ENCODE measurements around the gene NEURL1B. TPM values are rescaled to one million over a fixed set of nuclear protein-coding genes. Genes with fewer than 3 reads are reported as not detected.
"Not testable (repeated sequence)": the region's sequence is repeated elsewhere in the genome, so short reads cannot be mapped to it uniquely, and the experiment has no call there.

Gene NEURL1B
- total and polyA plus RNA-seq, 2 experiments from 2014 or later, result 0.13 to 1.8 TPM

GRCh38 chr5:172647352-172648012 is 6.4 kb downstream of the NEURL1B start:
- DNase-seq, result no peak
- H3K9ac ChIP-seq, result no peak overlapping the region
- H3K36me3 ChIP-seq (ENCODE audit: low read depth), result no peaks in the 10 kb centered on the region
- no peak overlapping the region for H3K4me3 ChIP-seq
- no peak overlapping the region for H3K4me2 ChIP-seq (ENCODE audit: unreplicated experiment)
- 0 out of 2 replicates have a peak, but pooled peaks cover under 1% of the 10 kb centered on the region for H3F3A ChIP-seq (ENCODE audit: insufficient read depth)
- no peaks in the 10 kb centered on the region for H3K27me3 ChIP-seq (replicated peaks; ENCODE audit: insufficient read depth)
- no peak overlapping the region for H3K27ac ChIP-seq
- H2AFZ ChIP-seq, result no peak overlapping the region
- H3K9me3 ChIP-seq (ENCODE audit: low read depth), result no peaks in the 10 kb centered on the region
- H3K9me2 ChIP-seq (ENCODE audit: insufficient read depth), result no peaks in the 10 kb centered on the region
- H3K79me2 ChIP-seq (ENCODE audit: insufficient read depth), result no peaks in the 10 kb centered on the region
- no peaks in the 10 kb centered on the region for H4K20me1 ChIP-seq (ENCODE audit: insufficient read depth)
- no peaks in the 10 kb centered on the region for H3K4me1 ChIP-seq (ENCODE audit: insufficient read depth)
- WGBS, 2 experiments (ENCODE audit: low coverage in 1 of 2, low lambda C conversion rate in 2 of 2, missing lambda C conversion rate in 2 of 2), result 73 to 82% methylated on average over 11 of the region's 11 CpGs
- no peak for TF ChIP-seq EZH2 (IDR thresholded peaks at IDR 0.05; ENCODE audit: insufficient read depth, poor library complexity, severe bottlenecking)
- TF ChIP-seq EZH2phosphoT487 (IDR thresholded peaks at IDR 0.05; ENCODE audit: insufficient read depth, low read depth), result no peak
- in situ Hi-C loops (cut with MboI), result no loop called here

GRCh38 chr5:172648013-172648381 is 6.9 kb downstream of the NEURL1B start:
- TF ChIP-seq EZH2 (IDR thresholded peaks at IDR 0.05; ENCODE audit: insufficient read depth, poor library complexity, severe bottlenecking), result no peak
- no peak for TF ChIP-seq EZH2phosphoT487 (IDR thresholded peaks at IDR 0.05; ENCODE audit: insufficient read depth, low read depth)
- WGBS, 2 experiments (ENCODE audit: low coverage in 1 of 2, low lambda C conversion rate in 2 of 2, missing lambda C conversion rate in 2 of 2), result 93 to 98% methylated on average over 7 of the region's 7 CpGs
- Histone ChIP-seq H3K36me3 (ENCODE audit: low read depth) (no peaks in the 10 kb centered on the region), H3K4me2 (ENCODE audit: unreplicated experiment) (no peak overlapping the region), H3K79me2 (ENCODE audit: insufficient read depth) (no peaks in the 10 kb centered on the region), H3K4me3 (no peak overlapping the region), H3K27ac (no peak overlapping the region), H2AFZ (no peak overlapping the region), H4K20me1 (ENCODE audit: insufficient read depth) (no peaks in the 10 kb centered on the region), H3K4me1 (ENCODE audit: insufficient read depth) (no peaks in the 10 kb centered on the region), H3K9ac (no peak overlapping the region), H3K9me3 (ENCODE audit: low read depth) (no peaks in the 10 kb centered on the region), H3F3A (ENCODE audit: insufficient read depth) (no peaks in the 10 kb centered on the region), H3K27me3 (replicated peaks; ENCODE audit: insufficient read depth) (no peaks in the 10 kb centered on the region), H3K9me2 (ENCODE audit: insufficient read depth) (no peaks in the 10 kb centered on the region)
- DNase-seq, result no peak
- in situ Hi-C loops (cut with MboI), result no loop called here

GRCh38 chr5:172648755-172649154 is 7.7 kb downstream of the NEURL1B start:
- Histone ChIP-seq H3K9ac (no peak overlapping the region), H3K9me3 (ENCODE audit: low read depth) (no peaks in the 10 kb centered on the region), H2AFZ (no peak overlapping the region), H3F3A (ENCODE audit: insufficient read depth) (no peaks in the 10 kb centered on the region), H4K20me1 (ENCODE audit: insufficient read depth) (no peaks in the 10 kb centered on the region), H3K27me3 (replicated peaks; ENCODE audit: insufficient read depth) (no peaks in the 10 kb centered on the region), H3K9me2 (ENCODE audit: insufficient read depth) (no peaks in the 10 kb centered on the region), H3K4me1 (ENCODE audit: insufficient read depth) (no peaks in the 10 kb centered on the region), H3K79me2 (ENCODE audit: insufficient read depth) (no peaks in the 10 kb centered on the region), H3K27ac (no peak overlapping the region), H3K4me2 (ENCODE audit: unreplicated experiment) (no peak overlapping the region), H3K4me3 (no peak overlapping the region), H3K36me3 (ENCODE audit: low read depth) (no peaks in the 10 kb centered on the region)
- TF ChIP-seq EZH2phosphoT487 (IDR thresholded peaks at IDR 0.05; ENCODE audit: insufficient read depth, low read depth) (no peak), EZH2 (IDR thresholded peaks at IDR 0.05; ENCODE audit: insufficient read depth, poor library complexity, severe bottlenecking) (no peak)
- WGBS, 2 experiments (ENCODE audit: low coverage in 1 of 2, low lambda C conversion rate in 2 of 2, missing lambda C conversion rate in 2 of 2), result 93 to 98% methylated on average over 3 of the region's 3 CpGs
- in situ Hi-C loops (cut with MboI), result no loop called here
- DNase-seq, result no peak

GRCh38 chr5:172656496-172656895 is 15.4 kb downstream of the NEURL1B start:
- H3K4me2 ChIP-seq (ENCODE audit: unreplicated experiment); H3K27me3 ChIP-seq (replicated peaks; ENCODE audit: insufficient read depth); H3K9ac ChIP-seq; H3K36me3 ChIP-seq (ENCODE audit: low read depth); H3K9me3 ChIP-seq (ENCODE audit: low read depth); H2AFZ ChIP-seq; in situ Hi-C loops (cut with MboI); H3K4me3 ChIP-seq; H3F3A ChIP-seq (ENCODE audit: insufficient read depth); H3K9me2 ChIP-seq (ENCODE audit: insufficient read depth); H3K27ac ChIP-seq; H3K79me2 ChIP-seq (ENCODE audit: insufficient read depth); H4K20me1 ChIP-seq (ENCODE audit: insufficient read depth); DNase-seq; H3K4me1 ChIP-seq (ENCODE audit: insufficient read depth): not testable (repeated sequence)
- 91 to 92% methylated on average over 13 of the region's 13 CpGs for WGBS, 2 experiments (ENCODE audit: low coverage in 1 of 2, low lambda C conversion rate in 2 of 2, missing lambda C conversion rate in 2 of 2)

- H2AFZ ChIP-seq; DNase-seq; H3K4me3 ChIP-seq; in situ Hi-C loops (cut with MboI); H4K20me1 ChIP-seq (ENCODE audit: insufficient read depth); H3F3A ChIP-seq (ENCODE audit: insufficient read depth); H3K27ac ChIP-seq; H3K9me2 ChIP-seq (ENCODE audit: insufficient read depth); H3K4me2 ChIP-seq (ENCODE audit: unreplicated experiment); H3K79me2 ChIP-seq (ENCODE audit: insufficient read depth); H3K27me3 ChIP-seq (replicated peaks; ENCODE audit: insufficient read depth); H3K9ac ChIP-seq; H3K4me1 ChIP-seq (ENCODE audit: insufficient read depth); H3K9me3 ChIP-seq (ENCODE audit: low read depth); H3K36me3 ChIP-seq (ENCODE audit: low read depth): not testable (repeated sequence)
- 93% methylated on average over 17 of the region's 17 CpGs for WGBS, 2 experiments (ENCODE audit: low coverage in 1 of 2, low lambda C conversion rate in 2 of 2, missing lambda C conversion rate in 2 of 2)
These were observed 16.6 kb downstream of the NEURL1B start for GRCh38 chr5:172657524-172658233.
